Measurements from ENCODE around the gene COL4A1.

The COL4A1 gene

GRCh38 chr13:110297766-110298504, 9.0 kb downstream of the COL4A1 start:
- no peak overlapping the region for H3K4me2 ChIP-seq (ENCODE audit: low read depth, low read length, poor library complexity, severe bottlenecking)
- H3K4me1 ChIP-seq (ENCODE audit: insufficient read depth, low read length, poor library complexity, severe bottlenecking) = no peaks in the 10 kb centered on the region
- H3K79me2 ChIP-seq (ENCODE audit: insufficient read depth, low read length) = no peaks in the 10 kb centered on the region
- no peak overlapping the region for H2AFZ ChIP-seq (ENCODE audit: low read length)
- no peaks in the 10 kb centered on the region for H3K9me2 ChIP-seq (replicated peaks; ENCODE audit: low read depth, low read length)
- H4K20me1 ChIP-seq (ENCODE audit: insufficient read depth, low read length, poor library complexity, severe bottlenecking) = no peaks in the 10 kb centered on the region
- no peaks in the 10 kb centered on the region for H3F3A ChIP-seq (ENCODE audit: low read depth)
- H3K36me3 ChIP-seq (ENCODE audit: insufficient read depth, low read length) = no peaks in the 10 kb centered on the region
- no peaks in the 10 kb centered on the region for H3K27me3 ChIP-seq (ENCODE audit: insufficient read depth, low read length, poor library complexity, severe bottlenecking)
- H3K9me3 ChIP-seq (ENCODE audit: insufficient read depth, low read depth, low read length) = no peaks in the 10 kb centered on the region
- TF ChIP-seq CTCF (conservative IDR thresholded peaks at IDR 0.05; ENCODE audit: low read length) (no peak), EZH2phosphoT487 (IDR thresholded peaks at IDR 0.05; ENCODE audit: borderline replicate concordance) (no peak)
- no peak overlapping the region for H3K4me3 ChIP-seq (ENCODE audit: low read length, poor library complexity, severe bottlenecking)
- no peak overlapping the region for H3K9ac ChIP-seq (ENCODE audit: low read depth, low read length, poor library complexity, severe bottlenecking)

- Histone ChIP-seq H3K4me2 (ENCODE audit: low read depth, low read length, poor library complexity, severe bottlenecking) (no peak overlapping the region), H3K79me2 (ENCODE audit: insufficient read depth, low read length) (no peaks in the 10 kb centered on the region), H2AFZ (ENCODE audit: low read length) (no peak overlapping the region), H3K9me2 (replicated peaks; ENCODE audit: low read depth, low read length) (no peaks in the 10 kb centered on the region), H3K4me1 (ENCODE audit: insufficient read depth, low read length, poor library complexity, severe bottlenecking) (no peaks in the 10 kb centered on the region), H3K4me3 (ENCODE audit: low read length, poor library complexity, severe bottlenecking) (no peak overlapping the region), H3K36me3 (ENCODE audit: insufficient read depth, low read length) (no peaks in the 10 kb centered on the region), H3K9me3 (ENCODE audit: insufficient read depth, low read depth, low read length) (no peaks in the 10 kb centered on the region), H3K9ac (ENCODE audit: low read depth, low read length, poor library complexity, severe bottlenecking) (no peak overlapping the region), H3F3A (ENCODE audit: low read depth) (no peaks in the 10 kb centered on the region), H3K27me3 (ENCODE audit: insufficient read depth, low read length, poor library complexity, severe bottlenecking) (no peaks in the 10 kb centered on the region), H4K20me1 (ENCODE audit: insufficient read depth, low read length, poor library complexity, severe bottlenecking) (no peaks in the 10 kb centered on the region)
- TF ChIP-seq CTCF (conservative IDR thresholded peaks at IDR 0.05; ENCODE audit: low read length) (no peak), EZH2phosphoT487 (IDR thresholded peaks at IDR 0.05; ENCODE audit: borderline replicate concordance) (no peak)
These were observed 9.9 kb downstream of the COL4A1 start for GRCh38 chr13:110297011-110297410.

- Histone ChIP-seq H2AFZ (ENCODE audit: low read length) (no peak overlapping the region), H3K4me1 (ENCODE audit: insufficient read depth, low read length, poor library complexity, severe bottlenecking) (no peaks in the 10 kb centered on the region), H3K4me2 (ENCODE audit: low read depth, low read length, poor library complexity, severe bottlenecking) (no peak overlapping the region), H3K9ac (ENCODE audit: low read depth, low read length, poor library complexity, severe bottlenecking) (no peak overlapping the region), H3K79me2 (ENCODE audit: insufficient read depth, low read length) (no peaks in the 10 kb centered on the region), H3K27me3 (ENCODE audit: insufficient read depth, low read length, poor library complexity, severe bottlenecking) (no peaks in the 10 kb centered on the region), H3K9me2 (replicated peaks; ENCODE audit: low read depth, low read length) (no peaks in the 10 kb centered on the region), H4K20me1 (ENCODE audit: insufficient read depth, low read length, poor library complexity, severe bottlenecking) (no peaks in the 10 kb centered on the region), H3F3A (ENCODE audit: low read depth) (no peaks in the 10 kb centered on the region), H3K4me3 (ENCODE audit: low read length, poor library complexity, severe bottlenecking) (no peak overlapping the region), H3K36me3 (ENCODE audit: insufficient read depth, low read length) (no peaks in the 10 kb centered on the region), H3K9me3 (ENCODE audit: insufficient read depth, low read depth, low read length) (no peaks in the 10 kb centered on the region; the same call in 1 of the 2 replicates)
- TF ChIP-seq EZH2phosphoT487 (IDR thresholded peaks at IDR 0.05; ENCODE audit: borderline replicate concordance) (no peak), CTCF (conservative IDR thresholded peaks at IDR 0.05; ENCODE audit: low read length) (no peak)
These were observed 12.3 kb downstream of the COL4A1 start for GRCh38 chr13:110294622-110295021.

Measured in Loucy (cell line).